SH-SY5Y (cell line): ENCODE data around the gene MYO1H.

ENCODE experiments used
- GATA2 ChIP-seq: IDR thresholded peaks from 2 replicates; pipeline ENCODE4 v1.6.1; 2011; ENCODE audit warnings: mild to moderate bottlenecking, low read depth, low read length
- GATA3 ChIP-seq: IDR thresholded peaks from 2 replicates; pipeline ENCODE4 v1.6.1; 2011; ENCODE audit warnings: low read depth, mild to moderate bottlenecking, low read length, moderate library complexity

- TF ChIP-seq GATA2: no peak
- TF ChIP-seq GATA3: no peak
These were observed 2.3 kb upstream of the MYO1H start for GRCh38 chr12:109345428-109345827.
